Activated T-cell treated with anti-CD3 and anti-CD28 coated beads, Interleukin-2, amount 50 U/mL, for 72 hours (primary cell): Measurements from ENCODE around the gene ATP6V1F. TPM values are rescaled to one million over a fixed set of nuclear protein-coding genes. Genes with fewer than 3 reads are reported as not detected.

Experiments used
- ATAC-seq, 2 donors: fragments of 150-1000 bp; cut with Tn5 transposase; replicated peaks in 1 of 2; 2 replicates each; pipeline ENCODE4 v1.10.0; 2021; ENCODE audit warnings: moderate library complexity in 2 of 2, mild to moderate bottlenecking in 1 of 2
- DNase-seq, 2 donors: peaks; one replicate each; pipeline ENCODE4 v3.0.0; 2021 to 2022; ENCODE audit warnings: mixed read lengths in 1 of 2
- H3K27ac Mint-ChIP-seq: one replicate; pipeline ENCODE4 v1.8.0; 2022; ENCODE audit warnings: mild to moderate bottlenecking, moderate library complexity, mixed read lengths
- H3K27me3 Mint-ChIP-seq: one replicate; pipeline ENCODE4 v1.8.0; 2022; ENCODE audit warnings: low read depth, mixed read lengths
- H3K36me3 Mint-ChIP-seq, 2 donors: one replicate each; pipeline ENCODE4 v1.8.0; 2022; ENCODE audit warnings: mixed read lengths in 2 of 2, mild to moderate bottlenecking in 1 of 2; ENCODE audit not compliant: insufficient read depth in 2 of 2
- H3K4me1 Mint-ChIP-seq: one replicate; pipeline ENCODE4 v1.8.0; 2022; ENCODE audit warnings: low read depth, mixed read lengths
- H3K4me3 Mint-ChIP-seq, 2 donors: one replicate each; pipeline ENCODE4 v1.8.0; 2022; ENCODE audit warnings: mild to moderate bottlenecking in 2 of 2, mixed read lengths in 2 of 2, moderate library complexity in 2 of 2
- H3K9me3 Mint-ChIP-seq, 2 donors: one replicate each; pipeline ENCODE4 v1.8.0; 2022; ENCODE audit warnings: mixed read lengths in 2 of 2
- total RNA-seq, 2 donors: library from RNA; stranded (reverse); gene quantifications; one replicate each; pipeline ENCODE4 v1.2.3, GENCODE V29; 2022

ATP6V1F gene
- total RNA-seq, 2 donors from 2014 or later: 68.3 to 73.3 TPM

DNA sequence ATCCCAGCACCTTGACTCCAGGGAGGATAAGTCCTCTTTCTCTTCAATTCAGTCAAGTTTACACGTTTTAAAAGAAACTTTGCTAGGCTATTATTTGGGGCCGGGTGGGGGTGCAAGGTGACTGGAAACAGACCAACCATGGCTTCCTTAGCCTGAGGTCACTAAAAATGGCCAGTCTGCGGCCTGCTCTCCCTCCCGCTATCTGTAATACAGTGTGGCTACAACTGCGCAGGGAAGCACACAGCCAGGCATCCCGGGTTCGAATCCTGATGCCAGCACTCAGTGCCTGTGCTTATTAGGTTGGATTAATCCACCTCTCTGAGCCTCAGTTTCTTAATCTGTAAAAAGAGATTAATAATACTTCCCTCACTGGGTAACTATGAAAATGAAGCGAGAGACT lies 19.5 kb downstream of the ATP6V1F start:
- no peak for ATAC-seq
- H3K4me1 Mint-ChIP-seq: no peaks in the 10 kb centered on the region
- H3K36me3 Mint-ChIP-seq: no peaks in the 10 kb centered on the region
- no peak overlapping the region for H3K4me3 Mint-ChIP-seq
- DNase-seq: no peak
- H3K27me3 Mint-ChIP-seq: no peaks in the 10 kb centered on the region
- no peak overlapping the region for H3K27ac Mint-ChIP-seq
- no peaks in the 10 kb centered on the region for H3K9me3 Mint-ChIP-seq

GRCh38 chr7:128883622-128884448 lies 21.2 kb downstream of the ATP6V1F start:
- ATAC-seq: peak; percentile 78
- H3K36me3 Mint-ChIP-seq: no peaks in the 10 kb centered on the region
- no peak overlapping the region for H3K4me3 Mint-ChIP-seq
- H3K27me3 Mint-ChIP-seq: no peaks in the 10 kb centered on the region
- DNase-seq: peak; percentile 85 to 88
- H3K27ac Mint-ChIP-seq: peak overlapping the region; percentile 53
- no peaks in the 10 kb centered on the region for H3K4me1 Mint-ChIP-seq
- H3K9me3 Mint-ChIP-seq: no peaks in the 10 kb centered on the region

DNA sequence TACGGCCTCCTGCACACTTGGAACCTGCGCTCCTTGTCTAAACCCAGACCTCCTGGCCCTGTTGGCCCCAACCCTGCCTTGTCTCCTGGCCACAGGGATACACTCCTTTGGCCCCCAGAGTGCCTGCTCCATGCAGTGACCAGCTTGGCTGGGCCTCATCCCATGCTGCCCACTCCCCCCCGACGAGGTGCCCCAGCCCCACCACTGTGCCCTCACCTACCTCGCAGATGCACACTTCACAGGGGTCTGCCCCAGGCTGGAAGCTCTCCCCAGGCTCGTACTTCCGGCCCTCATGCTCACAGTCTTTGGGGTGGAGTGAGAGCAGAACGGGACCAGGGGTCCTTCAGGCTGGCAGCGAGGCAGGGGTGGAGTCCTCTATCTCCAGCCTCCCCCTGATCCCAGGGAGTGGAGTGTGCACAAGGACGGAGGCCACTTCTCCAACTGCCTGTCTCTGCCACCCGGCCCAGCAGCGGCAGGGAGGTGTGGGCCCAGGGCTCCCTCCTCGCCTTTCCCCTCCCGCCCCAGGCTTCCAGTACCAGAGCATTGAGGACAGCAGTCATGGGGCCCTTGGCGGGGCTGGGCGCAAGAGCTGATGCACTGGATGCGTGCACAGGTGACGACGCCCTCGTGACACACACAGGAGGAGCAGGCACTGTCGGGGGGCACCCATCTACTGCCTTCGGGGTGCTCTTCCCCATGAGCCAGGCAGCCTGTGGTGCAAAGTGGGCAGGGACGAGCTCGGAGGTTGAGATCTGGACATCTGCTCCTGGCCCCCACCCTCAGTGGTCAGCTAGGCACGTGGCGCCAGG lies 22.1 kb downstream of the ATP6V1F start:
- H3K27ac Mint-ChIP-seq: no peak overlapping the region
- no peaks in the 10 kb centered on the region for H3K9me3 Mint-ChIP-seq
- no peaks in the 10 kb centered on the region for H3K4me1 Mint-ChIP-seq
- ATAC-seq: no peak
- peaks cover 6% of the 10 kb centered on the region for H3K27me3 Mint-ChIP-seq
- no peak for DNase-seq
- no peak overlapping the region for H3K4me3 Mint-ChIP-seq
- H3K36me3 Mint-ChIP-seq: no peaks in the 10 kb centered on the region

DNA sequence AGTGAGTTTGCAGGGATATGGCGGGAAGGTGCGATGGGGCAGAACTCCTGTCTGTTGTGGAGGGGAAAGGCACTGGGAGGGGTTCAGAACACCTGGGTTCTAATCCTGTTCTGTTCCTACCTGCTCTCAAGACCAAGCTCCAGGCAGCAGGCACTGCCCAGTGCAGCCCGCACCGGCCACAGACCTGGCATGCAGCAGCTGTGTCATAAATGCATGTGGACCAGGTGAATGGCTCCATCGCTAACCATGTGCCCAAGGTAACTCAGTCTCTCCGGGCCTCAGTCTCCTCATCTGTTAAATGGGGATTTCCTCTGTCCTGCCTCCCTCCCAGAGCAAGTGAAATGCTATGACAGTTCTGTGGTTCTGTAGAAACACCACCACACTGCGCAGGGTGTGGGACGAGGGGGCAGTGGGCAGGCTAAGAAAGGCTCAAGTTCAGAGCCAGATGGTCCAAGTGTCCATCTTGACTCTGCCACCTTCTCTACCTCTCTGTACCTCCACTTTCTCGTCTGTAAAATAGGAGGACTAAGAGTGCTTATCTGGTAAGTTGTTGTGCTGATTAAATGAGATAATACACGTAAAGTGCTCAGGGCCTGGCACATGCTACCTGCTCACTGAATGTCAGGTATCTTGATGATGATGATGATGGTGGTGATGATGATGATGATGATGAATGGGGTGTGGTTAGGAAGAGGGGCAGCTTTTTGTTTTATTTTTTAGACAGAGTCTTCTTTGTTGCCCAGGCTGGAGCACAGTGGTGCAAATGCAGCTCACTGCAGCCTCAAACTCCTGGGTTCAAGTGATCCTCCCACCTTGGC lies 22.9 kb downstream of the ATP6V1F start:
- DNase-seq: no peak
- ATAC-seq: no peak
- H3K4me1 Mint-ChIP-seq: no peaks in the 10 kb centered on the region
- H3K9me3 Mint-ChIP-seq: no peaks in the 10 kb centered on the region
- peaks cover 11% of the 10 kb centered on the region for H3K27me3 Mint-ChIP-seq
- H3K4me3 Mint-ChIP-seq: no peak overlapping the region
- no peak overlapping the region for H3K27ac Mint-ChIP-seq
- no peaks in the 10 kb centered on the region for H3K36me3 Mint-ChIP-seq

- no peaks in the 10 kb centered on the region for H3K36me3 Mint-ChIP-seq
- DNase-seq: no peak
Measured at GRCh38 chr7:128886391-128887168, 23.9 kb downstream of the ATP6V1F start.

DNA sequence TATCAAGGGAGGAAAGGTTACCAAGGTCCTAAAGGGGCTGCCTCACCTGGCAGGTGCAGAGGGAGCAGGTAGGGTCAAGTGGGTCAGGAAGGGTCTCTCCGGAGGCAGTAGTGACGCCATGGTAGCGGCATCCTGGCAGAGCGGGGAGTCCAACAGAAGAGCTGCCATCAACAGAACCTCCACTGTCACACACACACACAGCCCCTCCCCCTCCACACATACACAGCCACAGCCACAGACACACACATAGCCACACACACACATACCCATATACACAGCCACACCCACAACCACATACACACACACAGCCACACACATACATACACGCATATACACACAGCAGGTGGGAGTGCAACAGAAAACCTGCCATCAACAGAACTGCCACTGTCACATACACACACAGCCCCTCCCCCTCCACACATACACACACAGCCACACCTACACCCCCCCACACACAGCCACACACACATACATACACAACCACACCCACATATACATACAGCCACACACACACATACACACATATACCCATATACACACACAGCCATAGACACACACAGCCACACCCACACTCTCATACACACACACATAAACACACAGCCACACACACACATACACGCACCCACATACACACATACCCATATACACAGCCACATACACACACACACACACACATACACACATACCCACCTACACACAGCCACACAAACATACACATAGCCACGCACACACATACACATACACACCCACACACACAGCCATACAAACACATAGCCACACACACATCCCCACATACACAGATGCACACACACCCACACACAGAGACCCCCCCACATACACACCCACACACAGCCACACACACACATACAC lies 24.7 kb downstream of the ATP6V1F start:
- ATAC-seq (no peak), DNase-seq (no peak)
- no peaks in the 10 kb centered on the region for H3K9me3 Mint-ChIP-seq
- no peaks in the 10 kb centered on the region for H3K4me1 Mint-ChIP-seq
- no peaks in the 10 kb centered on the region for H3K36me3 Mint-ChIP-seq
- H3K4me3 Mint-ChIP-seq: no peak overlapping the region
- H3K27ac Mint-ChIP-seq: no peak overlapping the region
- peaks cover 11% of the 10 kb centered on the region for H3K27me3 Mint-ChIP-seq

More at GRCh38 chr7:128886391-128887168, 23.9 kb downstream of the ATP6V1F start:
- Mint-ChIP-seq H3K27ac (no peak overlapping the region), H3K4me3 (no peak overlapping the region), H3K9me3 (no peaks in the 10 kb centered on the region), H3K27me3 (peaks cover 11% of the 10 kb centered on the region), H3K4me1 (no peaks in the 10 kb centered on the region)
- no peak for ATAC-seq

DNA sequence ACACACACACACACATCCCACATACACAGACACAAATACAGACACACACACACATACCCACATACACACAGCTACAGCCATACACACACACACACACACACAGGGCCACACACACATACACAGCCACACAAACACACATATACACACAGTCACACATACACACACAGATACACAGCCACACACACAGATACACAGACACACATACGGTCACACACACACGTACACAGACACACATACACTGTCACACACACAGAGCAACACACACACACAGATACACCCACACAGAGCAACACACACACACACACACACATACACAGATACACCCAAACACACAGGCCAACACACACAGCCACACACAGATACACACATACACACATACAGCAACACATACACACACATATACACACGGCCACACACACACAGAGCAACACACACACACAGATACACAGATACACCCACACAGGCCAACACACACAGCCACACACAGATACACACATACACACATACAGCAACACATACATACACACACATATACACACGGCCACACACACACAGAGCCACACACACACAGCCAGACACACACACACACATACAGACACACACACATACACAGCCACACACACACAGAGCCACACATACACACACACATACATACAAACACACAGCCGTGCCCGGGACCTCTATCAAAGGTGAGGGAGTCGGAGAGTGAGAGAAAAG lies 25.5 kb downstream of the ATP6V1F start:
- Mint-ChIP-seq H3K36me3 (no peaks in the 10 kb centered on the region), H3K4me3 (no peak overlapping the region)
- DNase-seq: no peak

DNA sequence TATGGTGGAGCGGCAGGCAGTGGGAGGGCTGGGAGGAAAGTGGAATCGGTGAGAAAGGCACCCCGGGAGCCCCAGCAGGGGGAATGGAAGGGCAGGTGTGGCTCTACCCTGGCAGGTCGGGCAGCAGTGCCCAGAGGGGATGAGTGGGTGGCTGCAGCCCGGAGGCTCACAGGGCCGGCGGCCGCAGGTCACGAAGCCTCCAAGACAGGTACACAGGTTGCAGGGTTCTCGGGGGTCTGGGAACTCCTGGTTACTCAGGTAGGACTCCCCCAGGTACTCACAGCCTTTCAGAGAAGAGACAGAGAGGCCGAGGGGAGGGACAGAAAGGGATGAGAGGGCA lies 26.1 kb downstream of the ATP6V1F start:
- Mint-ChIP-seq H3K9me3 (no peaks in the 10 kb centered on the region), H3K27ac (no peak overlapping the region), H3K27me3 (peaks cover 11% of the 10 kb centered on the region), H3K36me3 (no peaks in the 10 kb centered on the region), H3K4me3 (no peak overlapping the region), H3K4me1 (no peaks in the 10 kb centered on the region)
- ATAC-seq (no peak), DNase-seq (no peak)

More for the DNA sequence above, 25.5 kb downstream of the ATP6V1F start:
- H3K27me3 Mint-ChIP-seq: peaks cover 11% of the 10 kb centered on the region
- no peak overlapping the region for H3K27ac Mint-ChIP-seq
- no peaks in the 10 kb centered on the region for H3K9me3 Mint-ChIP-seq
- ATAC-seq: no peak
- no peaks in the 10 kb centered on the region for H3K4me1 Mint-ChIP-seq

GRCh38 chr7:128889121-128889520 lies 26.5 kb downstream of the ATP6V1F start:
- no peak for DNase-seq
- H3K4me3 Mint-ChIP-seq: no peak overlapping the region
- no peaks in the 10 kb centered on the region for H3K36me3 Mint-ChIP-seq
- peaks cover 11% of the 10 kb centered on the region for H3K27me3 Mint-ChIP-seq
- no peaks in the 10 kb centered on the region for H3K9me3 Mint-ChIP-seq
- H3K27ac Mint-ChIP-seq: no peak overlapping the region
- ATAC-seq: no peak
- H3K4me1 Mint-ChIP-seq: no peaks in the 10 kb centered on the region

DNA sequence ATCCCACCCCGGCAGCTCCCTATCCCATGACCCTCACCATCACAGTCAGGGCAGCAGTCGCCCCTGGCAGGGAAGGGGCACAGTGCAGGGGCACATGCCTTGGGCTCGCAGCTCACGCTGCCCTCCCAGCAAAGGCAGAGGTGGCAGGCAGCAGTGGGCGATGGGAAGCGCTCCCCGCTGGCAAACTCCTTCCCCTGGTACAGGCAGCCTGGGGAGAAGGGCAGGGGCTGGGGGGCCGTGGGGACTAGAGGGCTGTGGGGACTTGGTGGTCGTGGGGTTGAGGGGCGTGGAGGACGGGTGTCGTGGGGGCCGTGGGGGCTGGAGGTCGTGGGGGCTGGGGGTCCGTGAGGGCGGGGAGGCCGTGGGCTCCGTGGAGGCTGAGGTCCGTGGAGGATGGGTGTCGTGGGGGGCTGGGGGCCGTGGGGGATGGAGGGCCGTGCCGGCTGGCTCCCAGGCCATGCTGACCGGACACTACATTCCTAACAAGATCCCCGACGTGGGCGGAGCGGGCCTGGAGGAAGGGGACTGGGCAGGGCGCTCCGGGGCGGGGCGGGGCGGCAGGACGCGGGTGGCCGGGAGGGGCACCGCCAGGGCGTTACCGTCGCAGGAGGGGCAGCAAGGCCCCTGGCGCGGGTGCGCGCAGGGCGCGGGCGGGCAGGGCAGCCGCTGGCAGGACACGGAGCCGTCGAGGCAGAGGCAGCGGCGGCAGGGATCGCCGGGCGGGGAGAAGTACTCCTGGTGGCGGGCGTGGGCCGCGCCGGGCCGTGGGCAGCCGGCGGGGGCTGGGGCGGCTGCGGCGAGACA lies 27.9 kb downstream of the ATP6V1F start:
- Mint-ChIP-seq H3K27ac (no peak overlapping the region), H3K36me3 (no peaks in the 10 kb centered on the region), H3K4me3 (peak overlapping the region in 1 of 2 donors; percentile 61), H3K9me3 (no peaks in the 10 kb centered on the region), H3K4me1 (no peaks in the 10 kb centered on the region), H3K27me3 (peaks cover 11% of the 10 kb centered on the region)
- ATAC-seq (peak; percentile 18 to 33), DNase-seq (no peak)
